IMR-90 (cell line): ENCODE results near the gene CCND1. TPM values are rescaled to one million over a fixed set of nuclear protein-coding genes. Genes with fewer than 3 reads are reported as not detected.
A peak's percentile ranks its signal among the peaks of the same experiment; 100 is the strongest.

Experiments
- ATAC-seq: fragments of 200-7000 bp; cut with Tn5 transposase; 2 replicates; pipeline ENCODE4 v1.9.1; 2020; ENCODE audit warnings: low read depth, mild to moderate bottlenecking, moderate library complexity
- BruUV-seq: library from RNA; stranded (reverse); fragments of 400-500 nt; replicated peaks from 2 replicates; lab custom pipeline; 2021; lab: Mats Ljungman, UMichigan
- CTCF ChIA-PET: fragments of 300-600 bp; formaldehyde crosslinking; extraction: SDS; loops from one replicate; lab custom pipeline; 2021; ENCODE audit warnings: antibody characterized with exemption; lab: Yijun Ruan, JAX
- POLR2A ChIA-PET: fragments of 300-600 bp; sonication (Branson Sonifier 250); formaldehyde crosslinking; loops from one replicate; lab custom pipeline; 2022; ENCODE audit warnings: antibody characterized with exemption; ENCODE audit not compliant: unreplicated experiment; lab: Charles Lee
- DNase-seq: peaks from one replicate; pipeline ENCODE4 v3.0.0; 2013
- H2AFZ ChIP-seq: replicated peaks from 2 replicates; pipeline ENCODE3; 2013; ENCODE audit warnings: low read length, mild to moderate bottlenecking; ENCODE audit not compliant: poor library complexity
- H2AK5ac ChIP-seq: 2 replicates; pipeline ENCODE4 v1.6.1; 2013; ENCODE audit warnings: low read depth, low read length, inconsistent platforms
- H2AK9ac ChIP-seq: replicated peaks from 2 replicates; pipeline ENCODE3; 2013; ENCODE audit warnings: mild to moderate bottlenecking, low read depth, low read length, moderate library complexity; ENCODE audit not compliant: poor library complexity
- H2BK120ac ChIP-seq: 2 replicates; pipeline ENCODE4 v1.6.1; 2013; ENCODE audit warnings: low read depth, low read length, inconsistent platforms
- H2BK15ac ChIP-seq: 3 replicates; pipeline ENCODE4 v1.6.1; 2013; ENCODE audit warnings: low read depth, low read length, inconsistent platforms
- H2BK20ac ChIP-seq: 2 replicates; pipeline ENCODE4 v1.6.1; 2013; ENCODE audit warnings: low read depth, mild to moderate bottlenecking, inconsistent platforms, low read length, moderate library complexity
- H2BK5ac ChIP-seq: 2 replicates; pipeline ENCODE4 v1.6.1; 2013; ENCODE audit warnings: mild to moderate bottlenecking, low read depth, low read length, inconsistent platforms; ENCODE audit not compliant: poor library complexity, severe bottlenecking
- H3K14ac ChIP-seq: replicated peaks from 2 replicates; pipeline ENCODE4 v1.6.1; 2013; ENCODE audit warnings: low read depth, low read length, inconsistent platforms
- H3K18ac ChIP-seq: 2 replicates; pipeline ENCODE4 v1.6.1; 2013; ENCODE audit warnings: low read depth, low read length, control low read depth
- H3K23ac ChIP-seq: 2 replicates; pipeline ENCODE4 v1.6.1; 2013; ENCODE audit warnings: low read depth, low read length, inconsistent platforms
- H3K27ac ChIP-seq: 2 replicates; pipeline ENCODE4 v1.5.1; 2013; ENCODE audit warnings: mild to moderate bottlenecking, control low read depth, low read length; ENCODE audit not compliant: insufficient read depth
- H3K27me3 ChIP-seq: 2 replicates; pipeline ENCODE4 v1.6.1; 2013; ENCODE audit warnings: low read length; ENCODE audit not compliant: control insufficient read depth, insufficient read depth
- H3K36me3 ChIP-seq: 2 replicates; pipeline ENCODE4 v1.6.1; 2013; ENCODE audit warnings: low read length, mixed read lengths; ENCODE audit not compliant: control insufficient read depth, insufficient read depth
- H3K4ac ChIP-seq: 2 replicates; pipeline ENCODE4 v1.6.1; 2013; ENCODE audit warnings: low read depth, low read length, inconsistent platforms
- H3K4me1 ChIP-seq: 2 replicates; pipeline ENCODE4 v1.6.1; 2013; ENCODE audit warnings: low read length, mixed read lengths; ENCODE audit not compliant: control insufficient read depth, insufficient read depth
- H3K4me2 ChIP-seq: 2 replicates; pipeline ENCODE4 v1.6.1; 2013; ENCODE audit warnings: low read depth, mild to moderate bottlenecking, control low read depth, low read length, moderate library complexity
- H3K4me3 ChIP-seq: 2 replicates; pipeline ENCODE4 v1.5.1; 2013; ENCODE audit warnings: low read depth, mild to moderate bottlenecking, control low read depth, low read length, moderate library complexity; ENCODE audit not compliant: insufficient read depth
- H3K56ac ChIP-seq: 2 replicates; pipeline ENCODE4 v1.6.1; 2013; ENCODE audit warnings: low read length, inconsistent platforms; ENCODE audit not compliant: insufficient read depth; ENCODE audit errors: extremely low read depth
- H3K79me1 ChIP-seq, 2 experiments: 2 replicates each; pipeline ENCODE4 v1.6.1; 2013; ENCODE audit warnings: low read length in 2 of 2, inconsistent platforms in 1 of 2, low read depth in 1 of 2
- H3K9ac ChIP-seq: 2 replicates; pipeline ENCODE4 v1.6.1; 2013; ENCODE audit warnings: low read depth, low read length, control low read depth
- H3K9me1 ChIP-seq: 2 replicates; pipeline ENCODE4 v1.6.1; 2013; ENCODE audit warnings: low read length, inconsistent platforms; ENCODE audit not compliant: insufficient read depth
- H3K9me3 ChIP-seq: 2 replicates; pipeline ENCODE4 v1.6.1; 2013; ENCODE audit warnings: low read length; ENCODE audit not compliant: control insufficient read depth, insufficient read depth
- H4K20me1 ChIP-seq: 2 replicates; pipeline ENCODE4 v1.6.1; 2013; ENCODE audit warnings: low read length, inconsistent platforms; ENCODE audit not compliant: insufficient read depth
- H4K5ac ChIP-seq: 2 replicates; pipeline ENCODE4 v1.6.1; 2013; ENCODE audit warnings: mild to moderate bottlenecking, low read depth, low read length, control low read depth
- H4K8ac ChIP-seq, 2 experiments: 2 replicates each; pipeline ENCODE4 v1.6.1; 2013; ENCODE audit warnings: low read depth in 2 of 2, low read length in 2 of 2, control low read depth in 1 of 2, inconsistent platforms in 1 of 2
- H4K91ac ChIP-seq: 2 replicates; pipeline ENCODE4 v1.6.1; 2013; ENCODE audit warnings: low read depth, low read length, inconsistent platforms; ENCODE audit not compliant: insufficient read depth
- BHLHE40 ChIP-seq: fragments of 150-350 bp; IDR thresholded peaks from 2 replicates; pipeline ENCODE4 v1.6.1; 2016; ENCODE audit warnings: mild to moderate bottlenecking, low read depth, low read length
- CEBPB ChIP-seq: IDR thresholded peaks from 2 replicates; pipeline ENCODE4 v1.6.1; 2012; ENCODE audit warnings: low read depth, low read length, improper control_type of control experiment
- CHD1 ChIP-seq: IDR thresholded peaks from 2 replicates; pipeline ENCODE4 v1.6.1; 2012; ENCODE audit warnings: low read depth, low read length, improper control_type of control experiment
- FOS ChIP-seq: fragments of 150-350 bp; IDR thresholded peaks from 2 replicates; pipeline ENCODE4 v1.6.1; 2016; ENCODE audit warnings: low read depth, low read length
- MAFK ChIP-seq: IDR thresholded peaks from 2 replicates; pipeline ENCODE4 v1.6.1; 2012; ENCODE audit warnings: low read depth, low read length, improper control_type of control experiment
- MAZ ChIP-seq: IDR thresholded peaks from 2 replicates; pipeline ENCODE4 v1.6.1; 2012; ENCODE audit warnings: low read depth, mild to moderate bottlenecking, low read length, improper control_type of control experiment, moderate library complexity, borderline replicate concordance
- MXI1 ChIP-seq: IDR thresholded peaks from 2 replicates; pipeline ENCODE4 v1.6.1; 2012; ENCODE audit warnings: low read depth, mild to moderate bottlenecking, low read length, moderate library complexity, borderline replicate concordance
- NFE2L2 ChIP-seq: fragments of 150-350 bp; IDR thresholded peaks from 2 replicates; pipeline ENCODE4 v1.6.1; 2016; ENCODE audit warnings: low read depth, mild to moderate bottlenecking, low read length
- POLR2A ChIP-seq: IDR thresholded peaks from 2 replicates; pipeline ENCODE4 v1.6.1; 2012; ENCODE audit warnings: mild to moderate bottlenecking, low read depth, low read length
- RAD21 ChIP-seq: IDR thresholded peaks from 2 replicates; pipeline ENCODE4 v1.6.1; 2012; ENCODE audit warnings: low read length, improper control_type of control experiment
- RCOR1 ChIP-seq: IDR thresholded peaks from 2 replicates; pipeline ENCODE4 v1.6.1; 2012; ENCODE audit warnings: mild to moderate bottlenecking, low read length, improper control_type of control experiment; ENCODE audit not compliant: insufficient replicate concordance
- RFX5 ChIP-seq: IDR thresholded peaks from 2 replicates; pipeline ENCODE4 v1.8.0; 2012; ENCODE audit warnings: low read depth, mild to moderate bottlenecking, low read length, moderate library complexity
- SMC3 ChIP-seq: fragments of 150-350 bp; IDR thresholded peaks from 2 replicates; pipeline ENCODE4 v1.6.1; 2016; ENCODE audit warnings: low read depth, mild to moderate bottlenecking, antibody characterized with exemption, low read length, moderate library complexity
- WGBS, 2 experiments: methylation state at CpG; one replicate each; pipeline versions ENCODE4 v1.1.5 to v1.1.7; 2013; ENCODE audit warnings: missing lambda C conversion rate in 2 of 2; ENCODE audit not compliant: insufficient read length in 1 of 2; ENCODE audit errors: extremely low coverage in 2 of 2; 5-methylcytosine and 5-hydroxymethylcytosine counted together
- dilution Hi-C: fragments of 300-500 bp; cut with HindIII; formaldehyde crosslinking; loops from one replicate; pipeline ENCODE4 v1.14.3; 2018; ENCODE audit warnings: low sequenced_read_pairs; ENCODE audit not compliant: unreplicated experiment
- in situ Hi-C: fragments of 300-500 bp; cut with MboI; formaldehyde crosslinking; loops from 3 replicates; pipeline ENCODE4 v1.14.3; 2019; ENCODE audit warnings: low sequenced_read_pairs, inconsistent platforms, mixed read lengths
- intact Hi-C: fragments of 100-400 bp; cut with micrococcal nuclease; formaldehyde crosslinking; loops from 2 replicates; pipeline ENCODE4 v1.10.0; 2022
- polyA plus RNA-seq, 3 experiments: library from polyadenylated mRNA; depleted of rRNA; stranded (reverse); fragments of >200 nt; gene quantifications; 2 replicates each; pipeline ENCODE4 v1.2.3, GENCODE V29; 2012; ENCODE audit warnings: low replicate concordance in 1 of 3
- total RNA-seq: library from RNA; depleted of rRNA; stranded (reverse); fragments of >200 nt; gene quantifications from 2 replicates; pipeline ENCODE4 v1.2.3, GENCODE V29; 2012
- TF ChIP-seq, protein P1 (sequence below): fragments of 150-350 bp; IDR thresholded peaks from 2 replicates; pipeline ENCODE4 v1.6.1; 2017; ENCODE audit warnings: mild to moderate bottlenecking, antibody characterized with exemption, low read length, low read depth
- TF ChIP-seq, protein P2 (sequence below): conservative IDR thresholded peaks from 2 replicates; pipeline ENCODE4 v1.5.1; 2012; ENCODE audit warnings: mild to moderate bottlenecking, low read depth, low read length, improper control_type of control experiment
- TF ChIP-seq, protein P3 (sequence below): fragments of 150-350 bp; IDR thresholded peaks from 2 replicates; pipeline ENCODE4 v1.6.1; 2016; ENCODE audit warnings: low read depth, mild to moderate bottlenecking, low read length, moderate library complexity, borderline replicate concordance

Gene CCND1
- total and polyA plus RNA-seq, 2 of the 4 experiments (the other 2 are of a cell fraction), result 481 to 748 TPM

DNA sequence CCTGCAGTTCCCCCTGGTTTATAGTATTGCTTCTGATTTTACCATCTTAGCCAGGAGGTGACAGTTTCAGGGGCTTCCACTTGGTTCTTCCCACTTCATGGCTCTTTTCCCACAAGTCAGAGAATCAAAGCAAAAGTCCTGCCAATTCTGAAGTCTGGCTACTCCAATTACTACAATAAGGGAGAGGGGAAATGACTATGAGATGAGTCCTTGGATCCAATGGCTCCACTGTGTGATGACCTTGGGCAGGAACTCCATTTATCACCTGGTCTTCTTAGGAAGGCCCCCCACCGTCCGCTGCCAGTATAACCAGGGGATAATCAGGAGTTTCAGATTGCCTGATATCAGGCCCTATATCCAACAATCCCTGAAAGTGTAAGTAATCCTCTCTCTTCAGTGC lies 31.6 kb upstream of the CCND1 start:
- no TSS peak for BruUV-seq
- dilution Hi-C loops, result no loop called here

More for the DNA sequence above, 31.6 kb upstream of the CCND1 start:
- H3K4me1 ChIP-seq, result no peaks in the 10 kb centered on the region; the same call in 1 of the 2 replicates
- H3K4me3 ChIP-seq, result no peak overlapping the region
- no peak overlapping the region for H4K91ac ChIP-seq
- no peaks in the 10 kb centered on the region for H4K20me1 ChIP-seq
- H3K4me2 ChIP-seq, result no peak overlapping the region
- H4K5ac ChIP-seq, result no peak overlapping the region
- no peak overlapping the region for H3K9ac ChIP-seq
- H3K23ac ChIP-seq, result no peak overlapping the region
- intact Hi-C loops (no loop called here), in situ Hi-C loops (no loop called here)
- H3K14ac ChIP-seq, result 0 out of 2 replicates have a peak overlapping the region, but pooled peaks have one; percentile 13
- TF ChIP-seq RFX5, result no peak
- no peak for TF ChIP-seq RAD21
- TF ChIP-seq BHLHE40, result no peak
- TF ChIP-seq FOS, result no peak
- TF ChIP-seq, protein P1, sequence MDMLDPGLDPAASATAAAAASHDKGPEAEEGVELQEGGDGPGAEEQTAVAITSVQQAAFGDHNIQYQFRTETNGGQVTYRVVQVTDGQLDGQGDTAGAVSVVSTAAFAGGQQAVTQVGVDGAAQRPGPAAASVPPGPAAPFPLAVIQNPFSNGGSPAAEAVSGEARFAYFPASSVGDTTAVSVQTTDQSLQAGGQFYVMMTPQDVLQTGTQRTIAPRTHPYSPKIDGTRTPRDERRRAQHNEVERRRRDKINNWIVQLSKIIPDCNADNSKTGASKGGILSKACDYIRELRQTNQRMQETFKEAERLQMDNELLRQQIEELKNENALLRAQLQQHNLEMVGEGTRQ, result no peak
- TF ChIP-seq, protein P2, sequence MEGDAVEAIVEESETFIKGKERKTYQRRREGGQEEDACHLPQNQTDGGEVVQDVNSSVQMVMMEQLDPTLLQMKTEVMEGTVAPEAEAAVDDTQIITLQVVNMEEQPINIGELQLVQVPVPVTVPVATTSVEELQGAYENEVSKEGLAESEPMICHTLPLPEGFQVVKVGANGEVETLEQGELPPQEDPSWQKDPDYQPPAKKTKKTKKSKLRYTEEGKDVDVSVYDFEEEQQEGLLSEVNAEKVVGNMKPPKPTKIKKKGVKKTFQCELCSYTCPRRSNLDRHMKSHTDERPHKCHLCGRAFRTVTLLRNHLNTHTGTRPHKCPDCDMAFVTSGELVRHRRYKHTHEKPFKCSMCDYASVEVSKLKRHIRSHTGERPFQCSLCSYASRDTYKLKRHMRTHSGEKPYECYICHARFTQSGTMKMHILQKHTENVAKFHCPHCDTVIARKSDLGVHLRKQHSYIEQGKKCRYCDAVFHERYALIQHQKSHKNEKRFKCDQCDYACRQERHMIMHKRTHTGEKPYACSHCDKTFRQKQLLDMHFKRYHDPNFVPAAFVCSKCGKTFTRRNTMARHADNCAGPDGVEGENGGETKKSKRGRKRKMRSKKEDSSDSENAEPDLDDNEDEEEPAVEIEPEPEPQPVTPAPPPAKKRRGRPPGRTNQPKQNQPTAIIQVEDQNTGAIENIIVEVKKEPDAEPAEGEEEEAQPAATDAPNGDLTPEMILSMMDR, result no peak
- no peak for TF ChIP-seq RCOR1
- no peak for TF ChIP-seq MAFK
- TF ChIP-seq CEBPB, result no peak
- TF ChIP-seq MXI1, result no peak
- no peak for TF ChIP-seq NFE2L2
- no peak for TF ChIP-seq CHD1
- no peak for TF ChIP-seq POLR2A
- TF ChIP-seq, protein P3, sequence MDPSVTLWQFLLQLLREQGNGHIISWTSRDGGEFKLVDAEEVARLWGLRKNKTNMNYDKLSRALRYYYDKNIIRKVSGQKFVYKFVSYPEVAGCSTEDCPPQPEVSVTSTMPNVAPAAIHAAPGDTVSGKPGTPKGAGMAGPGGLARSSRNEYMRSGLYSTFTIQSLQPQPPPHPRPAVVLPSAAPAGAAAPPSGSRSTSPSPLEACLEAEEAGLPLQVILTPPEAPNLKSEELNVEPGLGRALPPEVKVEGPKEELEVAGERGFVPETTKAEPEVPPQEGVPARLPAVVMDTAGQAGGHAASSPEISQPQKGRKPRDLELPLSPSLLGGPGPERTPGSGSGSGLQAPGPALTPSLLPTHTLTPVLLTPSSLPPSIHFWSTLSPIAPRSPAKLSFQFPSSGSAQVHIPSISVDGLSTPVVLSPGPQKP, result no peak
- TF ChIP-seq MAZ, result no peak
- TF ChIP-seq SMC3, result no peak
- no peak overlapping the region for H3K18ac ChIP-seq
- H2BK5ac ChIP-seq, result no peak overlapping the region
- H3K79me1 ChIP-seq, result no peaks in the 10 kb centered on the region
- H2BK120ac ChIP-seq, result no peak overlapping the region
- no peak overlapping the region for H3K56ac ChIP-seq
- peaks cover 6% of the 10 kb centered on the region; the same call in 1 of the 2 replicates for H3K9me1 ChIP-seq
- DNase-seq, result peak; percentile 51
- ChIA-PET POLR2A (no interaction called here), CTCF (no interaction called here)
- no peak for ATAC-seq
- no peak overlapping the region for H2AK5ac ChIP-seq
- WGBS, 2 experiments, result no CpG with 5 or more reads among the region's 2 CpGs
- no peak overlapping the region for H2AK9ac ChIP-seq
- no peak overlapping the region for H4K8ac ChIP-seq
- no peak overlapping the region for H2AFZ ChIP-seq
- no peak overlapping the region for H2BK15ac ChIP-seq
- H3K36me3 ChIP-seq, result no peaks in the 10 kb centered on the region
- no peak overlapping the region for H3K27ac ChIP-seq
- peaks cover 9% of the 10 kb centered on the region; the same call in 1 of the 2 replicates for H3K27me3 ChIP-seq
- H2BK20ac ChIP-seq, result no peak overlapping the region
- H3K9me3 ChIP-seq, result peaks cover 7% of the 10 kb centered on the region
- no peak overlapping the region for H3K4ac ChIP-seq
